SU-DHL-6 (cell line): ENCODE results near the gene ZFAND6.
"Not testable (repeated sequence)": the region's sequence is repeated elsewhere in the genome, so short reads cannot be mapped to it uniquely, and the experiment has no call there.

Experiments used
- H2AFZ ChIP-seq: fragments of 200-600 bp; sonication (generic); 2 replicates; pipeline ENCODE4 v1.6.1; 2014; ENCODE audit warnings: low read depth, mild to moderate bottlenecking, moderate library complexity, mixed read lengths, antibody characterized with exemption, low read length; ENCODE audit not compliant: severe bottlenecking
- H3F3A ChIP-seq: fragments of 200-600 bp; shearing (Covaris generic); 2 replicates; pipeline ENCODE4 v1.6.0; 2016; ENCODE audit warnings: antibody characterized with exemption, mild to moderate bottlenecking; ENCODE audit not compliant: insufficient read depth
- H3K27ac ChIP-seq: fragments of 200-600 bp; sonication (generic); 2 replicates; pipeline ENCODE4 v1.5.1; 2016; ENCODE audit warnings: low read depth, mild to moderate bottlenecking, low read length, moderate library complexity, mixed read lengths
- H3K27me3 ChIP-seq: fragments of 200-600 bp; sonication (generic), shearing (Covaris generic); 2 replicates; pipeline ENCODE4 v1.6.0; 2014; ENCODE audit warnings: mild to moderate bottlenecking, low read length
- H3K36me3 ChIP-seq: fragments of 200-600 bp; sonication (generic); 2 replicates; pipeline ENCODE4 v1.6.1; 2014; ENCODE audit warnings: mild to moderate bottlenecking, low read length, mixed read lengths
- H3K4me2 ChIP-seq: fragments of 300-600, 200-600 bp; shearing (Covaris generic), sonication (generic); 2 replicates; pipeline ENCODE4 v1.6.0; 2014; ENCODE audit warnings: low read length, low read depth, mild to moderate bottlenecking; ENCODE audit not compliant: poor library complexity, severe bottlenecking
- H3K4me3 ChIP-seq: fragments of 200-600 bp; sonication (generic); 2 replicates; pipeline ENCODE4 v1.5.1; 2014; ENCODE audit warnings: antibody characterized with exemption, low read length, mild to moderate bottlenecking, mixed read lengths; ENCODE audit not compliant: insufficient read depth, poor library complexity, severe bottlenecking
- H3K79me2 ChIP-seq: fragments of 200-600 bp; sonication (generic); 2 replicates; pipeline ENCODE4 v1.6.1; 2014; ENCODE audit warnings: mild to moderate bottlenecking, low read length, moderate library complexity; ENCODE audit not compliant: insufficient read depth
- H3K9ac ChIP-seq: fragments of 200-600 bp; sonication (generic); 2 replicates; pipeline ENCODE4 v1.7.0; 2014; ENCODE audit warnings: mild to moderate bottlenecking, low read length
- H3K9me2 ChIP-seq: fragments of 200-600 bp; sonication (generic); replicated peaks from 2 replicates; pipeline ENCODE4 v1.6.1; 2014; ENCODE audit warnings: low read length; ENCODE audit not compliant: insufficient read depth
- H3K9me3 ChIP-seq: fragments of 200-600 bp; sonication (generic); 2 replicates; pipeline ENCODE4 v1.6.1; 2014; ENCODE audit warnings: low read length, mixed read lengths; ENCODE audit not compliant: insufficient read depth
- H4K20me1 ChIP-seq: fragments of 200-600 bp; sonication (generic); 2 replicates; pipeline ENCODE4 v1.6.1; 2014; ENCODE audit warnings: low read depth, mild to moderate bottlenecking, antibody characterized with exemption, low read length, moderate library complexity, mixed read lengths
- EZH2phosphoT487 ChIP-seq: fragments of 200-600 bp; sonication (generic), shearing (Covaris generic); conservative IDR thresholded peaks from 2 replicates; pipeline ENCODE4 v1.6.1; 2018; ENCODE audit warnings: mild to moderate bottlenecking, antibody characterized with exemption, low read length, moderate library complexity, mixed read lengths
- TF ChIP-seq, protein P1 (sequence below): fragments of 200-600 bp; sonication (generic); IDR thresholded peaks from one replicate; pipeline ENCODE4 v1.5.1; 2017; ENCODE audit warnings: antibody characterized with exemption, mild to moderate bottlenecking, low read length, moderate library complexity; ENCODE audit not compliant: insufficient read depth, poor library complexity, severe bottlenecking

The ZFAND6 gene

DNA sequence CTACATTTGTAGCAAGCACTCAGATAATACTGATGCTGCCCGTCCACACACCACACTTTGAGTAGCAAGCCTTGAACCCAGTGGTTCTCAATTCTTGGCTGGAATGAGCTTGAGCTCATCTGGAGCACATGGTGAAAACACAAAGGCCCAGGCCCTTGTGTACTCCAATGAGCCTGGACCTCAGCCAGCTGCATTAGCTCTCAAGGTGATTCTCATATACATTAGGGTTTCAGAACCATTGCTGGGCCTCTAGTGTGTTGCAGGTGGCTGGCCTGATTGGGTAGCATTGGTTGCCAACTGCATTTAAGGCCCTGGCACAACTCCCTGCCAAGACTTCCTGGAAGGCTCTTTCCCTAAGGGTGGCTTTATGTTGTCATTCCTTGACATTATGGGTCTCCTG, 23.4 kb upstream of the ZFAND6 start:
- Histone ChIP-seq H4K20me1 (no peaks in the 10 kb centered on the region), H3K9ac (no peak overlapping the region), H3K36me3 (no peaks in the 10 kb centered on the region), H2AFZ (no peak overlapping the region), H3K4me2 (no peak overlapping the region), H3K4me3 (no peak overlapping the region), H3K9me3 (no peaks in the 10 kb centered on the region), H3K79me2 (no peaks in the 10 kb centered on the region), H3K9me2 (no peaks in the 10 kb centered on the region), H3K27ac (no peak overlapping the region), H3F3A (no peaks in the 10 kb centered on the region), H3K27me3 (no peaks in the 10 kb centered on the region)
- TF ChIP-seq, protein P1, sequence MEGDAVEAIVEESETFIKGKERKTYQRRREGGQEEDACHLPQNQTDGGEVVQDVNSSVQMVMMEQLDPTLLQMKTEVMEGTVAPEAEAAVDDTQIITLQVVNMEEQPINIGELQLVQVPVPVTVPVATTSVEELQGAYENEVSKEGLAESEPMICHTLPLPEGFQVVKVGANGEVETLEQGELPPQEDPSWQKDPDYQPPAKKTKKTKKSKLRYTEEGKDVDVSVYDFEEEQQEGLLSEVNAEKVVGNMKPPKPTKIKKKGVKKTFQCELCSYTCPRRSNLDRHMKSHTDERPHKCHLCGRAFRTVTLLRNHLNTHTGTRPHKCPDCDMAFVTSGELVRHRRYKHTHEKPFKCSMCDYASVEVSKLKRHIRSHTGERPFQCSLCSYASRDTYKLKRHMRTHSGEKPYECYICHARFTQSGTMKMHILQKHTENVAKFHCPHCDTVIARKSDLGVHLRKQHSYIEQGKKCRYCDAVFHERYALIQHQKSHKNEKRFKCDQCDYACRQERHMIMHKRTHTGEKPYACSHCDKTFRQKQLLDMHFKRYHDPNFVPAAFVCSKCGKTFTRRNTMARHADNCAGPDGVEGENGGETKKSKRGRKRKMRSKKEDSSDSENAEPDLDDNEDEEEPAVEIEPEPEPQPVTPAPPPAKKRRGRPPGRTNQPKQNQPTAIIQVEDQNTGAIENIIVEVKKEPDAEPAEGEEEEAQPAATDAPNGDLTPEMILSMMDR: no peak

DNA sequence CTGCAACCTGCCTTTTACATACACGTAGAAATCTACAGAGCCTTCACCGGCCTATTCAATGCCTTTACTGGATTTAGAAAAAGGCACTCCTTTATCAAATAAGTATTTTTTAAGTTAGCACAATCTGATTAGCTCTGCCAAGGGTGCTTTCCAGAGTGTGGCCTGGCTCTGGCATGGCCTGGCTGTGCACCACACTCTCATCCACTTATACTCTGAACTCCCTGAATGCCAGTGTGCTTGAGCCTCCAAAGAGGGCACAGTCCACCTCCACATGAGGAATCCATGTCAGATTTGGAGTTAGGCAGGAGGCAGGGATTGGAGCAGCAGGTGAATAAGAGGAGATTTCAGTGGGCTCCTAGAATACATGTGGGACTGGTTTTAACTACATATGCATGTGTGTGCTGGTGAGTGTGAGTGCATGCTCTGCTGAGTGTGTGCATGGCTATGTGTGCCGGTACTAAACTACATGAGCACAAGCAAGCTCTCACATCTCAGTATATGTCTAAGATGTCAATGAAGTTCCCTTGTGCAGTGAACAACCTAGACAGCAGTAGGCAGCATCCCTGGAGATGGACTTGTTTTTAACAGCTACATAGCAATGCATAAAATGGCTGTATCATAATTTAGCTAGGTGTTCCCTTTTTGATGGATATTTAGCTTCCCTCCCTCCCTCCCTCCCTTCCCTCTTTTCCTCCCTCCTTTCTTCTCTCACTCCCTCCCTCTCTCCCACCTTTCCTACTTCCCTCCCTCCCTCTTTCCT, 17.8 kb upstream of the ZFAND6 start:
- Histone ChIP-seq H3K9me3 (no peaks in the 10 kb centered on the region), H3K9ac (no peak overlapping the region), H3F3A (no peaks in the 10 kb centered on the region), H3K79me2 (no peaks in the 10 kb centered on the region), H3K27ac (no peak overlapping the region), H3K36me3 (no peaks in the 10 kb centered on the region), H3K4me3 (no peak overlapping the region), H4K20me1 (no peaks in the 10 kb centered on the region), H3K4me2 (no peak overlapping the region), H3K27me3 (no peaks in the 10 kb centered on the region), H3K9me2 (no peaks in the 10 kb centered on the region), H2AFZ (no peak overlapping the region)
- TF ChIP-seq, protein P1: no peak
- TF ChIP-seq EZH2phosphoT487: no peak

DNA sequence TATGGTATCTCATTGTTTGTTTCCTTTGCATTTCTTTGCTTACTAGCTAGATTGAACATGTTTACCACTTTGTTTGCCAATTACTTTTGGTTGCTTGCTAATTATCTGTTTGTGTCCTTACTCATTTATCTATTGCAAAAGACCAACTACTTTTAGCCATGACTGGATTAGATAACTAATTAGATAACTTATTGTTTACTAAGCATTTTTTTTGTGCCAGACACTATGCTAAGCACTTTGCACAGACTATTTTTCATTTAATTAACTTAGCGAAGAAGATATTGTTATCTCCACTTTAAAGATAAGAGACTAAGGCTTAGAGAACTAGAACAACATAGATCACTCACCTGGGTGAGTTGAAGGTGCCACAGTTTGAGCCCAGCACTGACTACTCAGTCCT, 16.9 kb upstream of the ZFAND6 start:
- Histone ChIP-seq H3K4me3 (no peak overlapping the region), H3K9me3 (no peaks in the 10 kb centered on the region), H3K27me3 (no peaks in the 10 kb centered on the region), H3K79me2 (no peaks in the 10 kb centered on the region), H3F3A (no peaks in the 10 kb centered on the region), H3K9me2 (no peaks in the 10 kb centered on the region), H4K20me1 (no peaks in the 10 kb centered on the region), H3K9ac (no peak overlapping the region), H3K4me2 (no peak overlapping the region), H2AFZ (no peak overlapping the region), H3K27ac (no peak overlapping the region), H3K36me3 (no peaks in the 10 kb centered on the region)
- TF ChIP-seq EZH2phosphoT487: no peak
- TF ChIP-seq, protein P1: no peak

DNA sequence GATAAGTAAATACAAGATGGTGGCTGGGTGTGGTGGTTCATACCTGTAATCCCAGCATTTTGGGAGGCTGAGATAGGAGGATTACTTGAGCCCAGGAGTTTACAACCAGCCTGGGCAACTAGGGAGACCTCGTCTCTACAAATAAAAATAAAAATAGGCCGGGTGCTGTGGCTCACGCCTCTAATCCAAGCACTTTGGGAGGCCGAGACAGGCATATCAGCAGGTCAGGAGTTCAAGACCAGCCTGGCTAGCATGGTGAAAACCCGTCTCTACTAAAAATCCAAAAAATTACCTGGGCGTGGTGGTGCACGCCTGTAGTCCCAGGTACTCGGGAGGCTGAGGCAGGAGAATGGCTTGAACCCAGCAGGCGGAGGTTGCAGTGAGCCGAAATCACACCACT, 14.3 kb upstream of the ZFAND6 start:
- not testable (repeated sequence) for H3K79me2 ChIP-seq, H3K9ac ChIP-seq, H3K4me2 ChIP-seq, H4K20me1 ChIP-seq, H3K27me3 ChIP-seq, H3F3A ChIP-seq, H3K9me3 ChIP-seq, H3K27ac ChIP-seq, H3K36me3 ChIP-seq, H2AFZ ChIP-seq, H3K9me2 ChIP-seq, H3K4me3 ChIP-seq
